A549 treated with CORT108297 at 1 μM for 4 hours (cell line): ENCODE data around the gene SPANXB1. TPM values are rescaled to one million over a fixed set of nuclear protein-coding genes. Genes with fewer than 3 reads are reported as not detected.

Source experiments
- total RNA-seq: library from RNA; stranded (reverse); fragments of 200-300 nt; extraction: Qiagen RNA extraction; gene quantifications from 5 replicates; pipeline ENCODE4 v1.2.3, GENCODE V29; 2022

The SPANXB1 gene
- 2.0 to 3.0 TPM (median 3.0 TPM) in 5 replicates for total RNA-seq

GRCh38 chrX:141002568-141002967 lies at the start of gene SPANXB1:
Gene SPANXB1, plus strand, starts transcription at chrX:141002594. Its CDS starts 100 bp downstream, at chrX:141002694.

Other genes with a start within 250 kb of the SPANXB1 start
- 83.3 to 109 TPM (median 106 TPM) in 5 replicates for gene LDOC1, start 174.5 kb downstream of the SPANXB1 start, total RNA-seq
- gene SPANXC, start 239.9 kb downstream of the SPANXB1 start, total RNA-seq = 0.44 to 1.4 TPM (median 0.92 TPM) in 5 replicates